Cerebellar cortex (tissue), 1 donor: Measurements from ENCODE around the gene TACO1.

Experiments used
- DNase-seq: peaks from one replicate; pipeline ENCODE4 v3.0.0-alpha.2; 2015; ENCODE audit warnings: low spot score

The TACO1 gene

GRCh38 chr17:63640038-63640437 lies 39.3 kb downstream of the TACO1 start:
- no peak for DNase-seq

DNA sequence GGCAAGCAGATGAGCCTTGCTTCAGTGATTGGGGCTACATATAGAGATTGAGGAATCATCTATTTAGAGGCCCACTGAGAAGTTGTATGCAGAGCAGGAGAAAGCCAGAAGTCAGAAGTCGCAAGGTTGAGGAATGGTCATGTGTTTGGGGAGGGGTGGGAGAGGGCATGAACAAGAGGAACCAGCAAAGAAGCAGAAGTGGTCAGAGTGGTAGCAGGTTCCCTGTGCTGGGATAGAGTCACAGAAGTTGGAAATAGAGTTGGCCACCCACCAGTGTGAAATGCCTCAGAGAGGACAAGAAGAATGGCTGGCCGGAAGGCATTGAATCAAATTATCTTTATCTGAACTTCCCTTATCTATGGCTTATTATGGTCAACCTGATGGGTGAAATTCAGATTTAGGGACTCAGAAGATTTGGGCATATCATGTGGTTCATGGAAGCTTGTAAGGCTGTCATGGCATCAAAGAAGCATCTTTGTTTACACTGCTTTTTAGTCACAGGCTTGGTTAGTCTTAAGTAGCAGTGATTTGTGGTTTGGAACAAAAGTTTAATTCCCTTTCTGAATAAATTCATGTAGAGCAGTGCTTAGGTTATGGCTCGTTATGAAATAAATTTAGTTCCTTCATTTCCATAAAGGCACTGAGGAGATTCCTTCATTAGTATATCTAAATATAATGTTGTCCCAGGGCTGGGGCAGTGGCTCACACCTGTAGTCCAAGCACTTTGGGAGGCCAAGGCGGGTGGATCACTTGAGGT lies 41.2 kb downstream of the TACO1 start:
- DNase-seq, result no peak

DNA sequence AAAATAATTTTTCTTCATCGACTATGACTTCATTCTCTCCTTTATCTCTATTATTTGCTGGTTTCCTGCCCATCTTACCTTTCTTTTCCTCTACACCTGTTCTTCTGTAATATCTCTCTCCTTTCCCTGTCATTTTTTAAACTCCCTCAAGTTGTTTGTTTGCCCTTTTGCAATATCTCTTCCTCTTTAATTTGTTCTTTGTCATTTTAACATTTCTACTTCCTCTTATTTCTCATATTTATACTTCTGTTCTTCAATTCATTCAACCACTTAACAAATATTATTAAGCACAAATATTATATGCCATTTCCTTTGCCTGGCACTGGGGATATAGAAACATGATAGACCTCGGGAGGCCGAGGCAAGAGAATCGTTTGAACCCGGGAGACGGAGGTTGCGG lies 44.2 kb downstream of the TACO1 start:
- no peak for DNase-seq

DNA sequence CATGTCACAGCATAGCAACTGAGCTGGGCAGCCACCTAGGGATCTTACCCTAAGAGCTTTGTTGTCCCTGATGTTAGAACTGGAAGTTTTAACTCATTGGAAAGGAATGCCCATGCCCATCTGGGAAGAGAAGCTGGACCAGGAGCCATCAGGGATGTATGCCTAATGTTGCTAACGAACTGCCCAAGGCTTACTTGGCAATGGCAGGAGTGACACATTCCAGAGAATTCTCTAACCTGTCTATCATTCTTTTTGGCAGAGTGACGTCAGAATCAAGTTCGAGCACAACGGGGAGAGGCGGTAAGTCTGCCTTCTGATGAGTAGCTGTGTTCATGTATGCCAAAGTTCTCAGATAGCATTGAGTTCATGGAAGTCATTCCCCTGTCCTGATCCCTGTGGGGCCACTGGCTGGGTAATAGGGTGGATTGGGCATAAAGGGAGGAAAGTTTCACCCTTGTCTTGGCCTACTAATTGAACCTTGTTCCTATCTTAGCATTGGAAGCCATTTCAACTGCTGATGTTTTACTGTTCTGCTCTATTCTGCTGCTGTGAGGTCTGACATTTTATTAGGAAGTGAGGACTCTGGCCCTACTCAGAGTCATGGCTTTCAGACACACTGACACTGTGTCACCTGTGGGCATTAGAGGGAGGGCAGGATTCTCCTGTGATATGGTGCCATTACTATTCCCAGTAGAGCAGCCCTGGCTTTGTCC lies 45.2 kb downstream of the TACO1 start:
- DNase-seq, result no peak

DNA sequence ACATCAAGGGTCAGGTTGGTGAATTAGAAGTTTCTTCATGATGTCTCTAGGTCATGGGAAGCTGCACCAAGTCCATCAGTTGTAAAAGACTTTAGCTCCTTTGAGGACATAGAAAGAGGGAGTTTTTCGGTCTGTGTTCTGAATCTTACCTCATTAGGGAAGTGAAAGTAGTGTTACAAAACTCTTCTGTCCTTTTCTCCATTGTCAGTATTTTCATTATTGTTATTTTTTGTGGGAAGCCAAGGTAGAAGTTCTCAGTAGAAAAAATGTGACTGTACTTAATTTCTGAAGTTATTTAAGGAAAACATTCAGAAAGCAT lies 45.8 kb downstream of the TACO1 start:
- DNase-seq, result no peak

- no peak for DNase-seq
Measured at GRCh38 chr17:63647065-63647725, 46.5 kb downstream of the TACO1 start.

DNA sequence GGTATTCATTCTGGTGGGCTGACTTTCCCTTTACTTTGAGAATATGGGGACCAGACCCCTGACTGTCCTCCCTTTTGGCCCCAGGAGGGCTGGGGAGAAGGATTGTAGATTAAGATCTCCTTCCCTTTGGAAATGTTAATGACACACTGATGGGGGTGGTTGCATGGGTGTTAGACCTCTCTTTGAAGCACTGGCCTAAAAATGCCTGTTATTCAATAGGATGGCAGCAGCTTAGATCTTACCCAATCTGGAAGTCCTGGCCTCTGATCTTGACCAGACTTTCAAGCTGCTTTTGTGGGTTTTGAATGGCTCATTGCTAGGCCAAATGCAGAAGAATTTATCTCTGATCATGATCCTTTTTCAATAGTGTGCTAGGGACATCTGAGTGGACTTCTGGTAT lies 47.2 kb downstream of the TACO1 start:
- DNase-seq, result no peak

DNA sequence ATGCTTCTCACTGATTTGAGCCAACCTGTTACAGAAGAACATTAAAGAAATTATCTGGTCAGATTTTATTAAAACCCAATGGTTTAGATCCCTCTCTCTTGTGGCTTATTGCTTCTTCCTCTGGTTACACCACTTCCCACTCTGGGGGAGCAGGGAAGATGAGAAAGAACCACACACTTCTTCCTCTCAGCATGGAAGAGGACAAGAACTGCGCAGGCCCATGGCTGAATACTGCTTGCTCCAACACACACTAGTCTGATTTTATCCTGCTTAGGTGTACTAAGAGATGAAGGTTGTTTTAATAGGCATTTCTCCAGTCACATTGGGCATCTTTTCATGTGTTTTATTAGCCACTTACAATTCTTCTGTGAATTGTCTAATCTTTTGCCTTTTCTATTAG lies 49.1 kb downstream of the TACO1 start:
- no peak for DNase-seq

DNA sequence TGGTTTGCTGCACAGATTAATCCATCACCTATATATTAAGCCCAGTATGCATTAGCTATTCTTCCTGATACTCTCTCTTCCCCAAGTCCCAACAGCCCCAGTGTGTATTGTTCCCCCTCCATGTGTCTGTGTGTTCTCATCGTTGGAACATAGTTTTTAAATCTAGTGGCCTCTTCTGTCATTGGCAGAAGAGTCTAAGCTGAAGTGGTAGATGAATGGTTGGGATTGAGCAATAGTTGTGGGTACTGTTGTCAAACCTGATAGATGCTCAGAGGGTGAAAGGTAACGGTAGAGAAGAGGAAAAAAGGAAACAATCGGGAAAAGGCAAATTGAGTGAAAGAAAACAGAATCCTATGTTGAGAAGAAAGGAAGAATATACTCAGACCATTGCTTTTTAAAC lies 51.4 kb downstream of the TACO1 start:
- no peak for DNase-seq

DNA sequence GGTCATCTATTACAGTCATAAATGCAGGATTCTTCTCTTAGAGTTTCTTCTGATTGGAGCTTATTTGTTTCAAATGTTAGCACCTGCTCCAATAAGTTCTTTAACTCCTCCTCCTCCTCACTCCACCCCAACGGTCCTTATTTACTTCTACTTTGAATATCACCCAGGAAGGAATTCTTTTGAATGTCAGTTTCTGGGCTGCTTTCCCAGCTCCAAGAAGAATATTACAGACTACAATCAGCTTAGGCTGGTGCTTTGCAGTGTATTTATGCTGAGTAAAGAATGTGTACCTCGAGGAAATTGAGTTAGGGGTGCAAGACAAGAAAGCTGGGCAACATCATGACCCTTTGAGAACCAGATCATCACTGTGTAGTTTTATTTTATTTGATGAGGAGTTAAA lies 52.4 kb downstream of the TACO1 start:
- DNase-seq, result no peak

DNA sequence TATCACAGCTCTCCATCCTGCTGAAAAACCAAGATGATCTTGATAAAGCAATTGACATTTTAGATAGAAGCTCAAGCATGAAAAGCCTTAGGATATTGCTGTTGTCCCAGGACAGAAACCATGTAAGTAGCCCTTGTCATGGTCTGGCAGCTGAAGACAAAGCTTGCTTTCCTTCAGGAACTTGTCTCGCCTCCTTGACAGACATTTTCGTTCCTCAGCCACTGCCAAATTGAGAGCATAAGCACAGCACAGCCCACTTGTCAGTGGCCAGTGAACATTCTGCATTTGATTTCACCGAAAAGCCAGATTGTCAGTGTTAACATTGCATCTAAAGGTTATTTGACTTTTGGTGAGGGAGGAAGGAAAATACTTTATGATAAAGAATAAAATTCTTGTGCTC lies 57.1 kb downstream of the TACO1 start:
- no peak for DNase-seq
